ENCODE data around the gene NSMCE4A.
"Not testable (repeated sequence)": the region's sequence is repeated elsewhere in the genome, so short reads cannot be mapped to it uniquely, and the experiment has no call there.

GRCh38 chr10:121930268-121931085, 44.5 kb downstream of the NSMCE4A start:
- not testable (repeated sequence) for TF ChIP-seq CTCF (conservative IDR thresholded peaks at IDR 0.05; ENCODE audit: low read depth, low read length); EZH2 (IDR thresholded peaks at IDR 0.05; ENCODE audit: low read length, unreplicated experiment); EZH2phosphoT487 (IDR thresholded peaks at IDR 0.05; ENCODE audit: borderline replicate concordance, low read length)

Data from PC-3 (cell line).